GM19324 (cell line): ENCODE data around the gene DLX5.

ENCODE experiments used
- ATAC-seq: cut with Tn5 transposase; IDR thresholded peaks from one replicate; pipeline ENCODE4 v1.9.1; 2021; ENCODE audit warnings: mild to moderate bottlenecking, moderate library complexity; ENCODE audit not compliant: unreplicated experiment, low FRiP score

The DLX5 gene

DNA sequence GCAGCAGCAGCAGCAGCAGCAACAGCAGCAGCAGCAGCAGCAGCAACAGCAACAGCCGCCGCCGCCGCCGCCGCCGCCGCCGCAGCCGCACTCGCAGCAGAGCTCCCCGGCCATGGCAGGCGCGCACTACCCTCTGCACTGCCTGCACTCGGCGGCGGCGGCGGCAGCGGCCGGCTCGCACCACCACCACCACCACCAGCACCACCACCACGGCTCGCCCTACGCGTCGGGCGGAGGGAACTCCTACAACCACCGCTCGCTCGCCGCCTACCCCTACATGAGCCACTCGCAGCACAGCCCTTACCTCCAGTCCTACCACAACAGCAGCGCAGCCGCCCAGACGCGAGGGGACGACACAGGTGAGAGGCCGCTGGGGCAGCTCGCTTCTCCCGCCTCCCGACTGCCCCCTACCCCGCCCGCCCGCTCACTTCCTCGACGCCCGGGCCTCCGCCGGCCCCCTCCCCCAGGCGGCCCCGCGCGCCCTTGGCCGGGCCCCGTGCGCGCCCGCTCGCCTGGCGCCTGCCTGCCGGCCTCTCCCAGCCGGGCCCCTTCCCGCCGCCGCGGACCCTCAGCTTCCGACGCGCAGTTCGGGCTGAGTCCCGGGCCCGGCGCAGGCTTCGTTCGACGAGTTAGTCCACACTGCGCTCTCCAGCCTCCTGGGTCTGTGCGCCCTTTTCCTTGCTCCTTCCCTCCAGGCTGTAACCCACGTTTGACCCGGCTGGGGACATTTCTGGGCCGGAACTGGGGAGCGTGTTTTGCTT, 18.4 kb downstream of the DLX5 start:
- ATAC-seq, result no peak

GRCh38 chr7:97005183-97006054, 19.2 kb downstream of the DLX5 start, which contains the start of gene DLX6:
Gene DLX6 (plus strand): TSS chr7:97005553. CDS start chr7:97005978, 425 bp downstream.
- no peak for ATAC-seq

DNA sequence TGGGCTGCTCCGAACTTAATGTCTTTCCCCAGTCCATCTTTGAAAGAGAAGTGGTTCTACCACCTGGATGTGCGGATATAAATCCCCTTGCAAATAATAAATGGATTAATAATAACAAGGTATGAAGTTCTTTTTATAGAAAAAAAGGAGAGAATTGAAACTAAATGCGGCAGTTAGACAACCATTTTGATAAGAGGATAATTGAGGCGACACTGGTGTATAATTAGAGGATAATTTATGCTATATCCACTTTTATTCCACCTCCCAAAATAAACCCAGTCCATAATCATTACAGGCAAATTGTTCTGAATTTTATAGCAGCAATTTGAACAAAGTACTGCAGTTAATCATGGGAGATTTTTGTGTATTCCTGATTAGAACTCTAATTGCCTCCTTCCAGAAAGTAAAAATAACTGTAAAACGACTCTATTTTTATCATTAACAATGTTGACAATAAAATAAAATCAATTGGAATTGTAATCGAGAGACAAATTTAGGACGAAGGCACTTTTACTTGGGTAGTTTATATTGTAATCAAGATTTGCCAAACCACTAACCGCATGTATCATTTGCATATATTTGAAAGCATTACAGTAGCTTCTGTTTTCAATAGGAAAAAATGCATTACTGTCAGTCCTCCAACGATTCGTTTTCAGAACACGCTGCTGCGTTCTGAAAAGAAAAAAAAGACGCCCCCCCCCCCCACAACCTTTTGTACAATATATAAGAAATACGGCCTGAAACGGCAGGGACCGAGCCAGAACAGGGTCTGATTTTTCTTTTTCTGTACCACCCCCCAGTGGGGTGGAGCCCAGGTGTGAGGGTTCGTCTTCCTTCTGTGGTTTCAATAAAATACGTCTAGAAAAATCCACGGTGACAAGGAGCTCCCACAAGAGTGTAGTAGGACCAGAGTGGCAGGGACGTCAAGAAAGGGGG, 20.1 kb downstream of the DLX5 start:
- ATAC-seq, result no peak

- no peak for ATAC-seq
These were observed 21.1 kb downstream of the DLX5 start for GRCh38 chr7:97003262-97004246.

DNA sequence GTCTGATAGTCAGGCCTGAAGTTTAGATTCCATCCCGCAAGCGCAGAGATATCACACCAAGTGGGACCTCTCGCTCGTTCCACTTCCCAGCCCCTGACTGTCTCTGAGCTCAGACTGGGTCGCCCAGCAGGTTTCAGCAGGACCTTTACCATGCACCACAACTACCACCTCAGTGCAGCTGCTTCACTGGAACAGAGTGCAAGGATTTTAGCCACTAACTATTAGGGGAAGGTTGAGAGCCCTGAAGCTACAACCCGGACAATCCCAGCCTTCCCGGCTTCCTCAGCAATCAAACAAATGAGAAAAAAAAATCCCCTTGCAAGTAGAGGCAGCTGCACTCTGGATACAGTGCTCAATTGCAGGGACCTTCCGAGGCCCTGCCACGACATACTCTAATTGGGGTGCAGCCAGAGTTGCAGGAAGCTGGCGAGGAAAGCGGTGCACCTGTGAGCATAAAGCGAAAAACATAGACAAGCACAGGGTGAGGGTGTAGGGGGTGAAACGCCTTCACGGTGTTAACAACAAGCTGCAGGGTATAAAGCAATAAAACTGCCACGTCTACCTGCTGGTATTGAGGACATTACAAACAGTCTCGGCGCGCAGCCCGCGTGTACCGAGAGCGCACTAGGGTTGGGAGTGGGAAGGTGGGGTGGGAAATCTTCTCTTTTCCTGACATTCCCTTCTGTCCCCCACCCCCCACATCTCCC, 21.9 kb downstream of the DLX5 start:
- ATAC-seq, result no peak

DNA sequence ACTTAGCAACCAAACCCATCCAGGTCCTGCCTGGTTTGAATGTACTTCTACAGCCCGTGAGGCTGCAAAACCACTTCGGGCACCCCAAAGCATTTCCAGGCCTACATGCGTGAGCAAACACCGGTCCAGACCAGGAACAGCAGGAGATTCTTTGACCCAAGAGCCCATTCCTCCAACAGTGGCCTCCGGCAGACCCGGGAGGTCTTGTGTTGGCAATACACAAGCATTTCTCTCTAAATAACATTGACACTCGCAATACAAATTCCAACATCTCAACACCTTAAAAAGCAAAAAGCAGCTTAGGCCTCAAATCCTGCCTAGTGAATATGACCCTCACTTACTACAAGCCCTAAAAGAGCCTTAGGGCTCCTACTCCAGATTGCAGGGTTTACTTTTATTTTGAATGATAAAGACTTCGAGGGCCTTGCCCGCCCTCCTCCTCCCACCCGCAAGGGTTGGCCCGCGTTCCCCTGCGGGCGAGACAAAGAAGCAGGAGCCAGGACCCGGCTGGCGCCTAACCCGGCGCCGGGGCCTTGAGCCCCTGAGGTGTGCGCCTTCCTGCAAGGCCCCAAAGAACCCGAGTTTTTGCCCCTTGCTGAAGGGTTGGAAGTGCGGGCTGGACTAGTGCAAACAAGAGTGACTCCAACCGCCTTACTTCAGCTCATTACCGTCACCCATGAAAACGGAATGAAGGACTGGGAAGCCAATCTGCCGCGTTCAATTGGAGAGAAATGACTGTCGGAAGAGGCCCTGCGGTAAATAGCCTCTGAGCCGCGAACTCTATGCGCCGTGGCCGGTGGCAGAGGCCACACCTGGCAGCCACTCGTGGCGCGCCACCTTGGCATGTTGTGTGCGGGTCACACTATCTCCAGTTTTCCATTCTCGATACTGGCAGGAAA, 22.7 kb downstream of the DLX5 start:
- ATAC-seq, result no peak

- no peak for ATAC-seq
These were observed 23.4 kb downstream of the DLX5 start for GRCh38 chr7:97001221-97001620.

DNA sequence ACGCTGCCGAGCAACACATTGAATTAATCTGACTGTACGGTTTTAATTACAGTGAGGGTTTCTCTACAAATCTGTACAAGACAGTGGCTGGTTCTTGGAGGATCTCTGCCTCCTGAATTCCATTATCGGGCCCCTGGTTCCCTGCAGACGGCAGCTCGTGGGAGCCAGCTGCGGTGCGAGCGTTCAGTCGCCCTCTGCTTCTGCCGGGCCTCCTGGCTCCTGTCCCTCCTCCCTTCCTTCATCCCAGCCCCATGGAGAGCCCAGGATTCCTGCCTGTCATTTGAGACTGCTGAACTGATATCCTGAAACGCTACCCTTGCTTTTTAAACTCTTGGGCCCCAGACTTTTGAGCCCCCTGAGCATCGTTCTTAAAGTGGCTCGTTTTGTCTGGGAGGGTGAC, 25.9 kb downstream of the DLX5 start:
- ATAC-seq, result no peak

GRCh38 chr7:96998333-96998732, 26.3 kb downstream of the DLX5 start:
- ATAC-seq, result no peak

- ATAC-seq, result no peak
These were observed 27.1 kb downstream of the DLX5 start for GRCh38 chr7:96997512-96998032.

- no peak for ATAC-seq
These were observed 27.6 kb downstream of the DLX5 start for GRCh38 chr7:96996958-96997511.

DNA sequence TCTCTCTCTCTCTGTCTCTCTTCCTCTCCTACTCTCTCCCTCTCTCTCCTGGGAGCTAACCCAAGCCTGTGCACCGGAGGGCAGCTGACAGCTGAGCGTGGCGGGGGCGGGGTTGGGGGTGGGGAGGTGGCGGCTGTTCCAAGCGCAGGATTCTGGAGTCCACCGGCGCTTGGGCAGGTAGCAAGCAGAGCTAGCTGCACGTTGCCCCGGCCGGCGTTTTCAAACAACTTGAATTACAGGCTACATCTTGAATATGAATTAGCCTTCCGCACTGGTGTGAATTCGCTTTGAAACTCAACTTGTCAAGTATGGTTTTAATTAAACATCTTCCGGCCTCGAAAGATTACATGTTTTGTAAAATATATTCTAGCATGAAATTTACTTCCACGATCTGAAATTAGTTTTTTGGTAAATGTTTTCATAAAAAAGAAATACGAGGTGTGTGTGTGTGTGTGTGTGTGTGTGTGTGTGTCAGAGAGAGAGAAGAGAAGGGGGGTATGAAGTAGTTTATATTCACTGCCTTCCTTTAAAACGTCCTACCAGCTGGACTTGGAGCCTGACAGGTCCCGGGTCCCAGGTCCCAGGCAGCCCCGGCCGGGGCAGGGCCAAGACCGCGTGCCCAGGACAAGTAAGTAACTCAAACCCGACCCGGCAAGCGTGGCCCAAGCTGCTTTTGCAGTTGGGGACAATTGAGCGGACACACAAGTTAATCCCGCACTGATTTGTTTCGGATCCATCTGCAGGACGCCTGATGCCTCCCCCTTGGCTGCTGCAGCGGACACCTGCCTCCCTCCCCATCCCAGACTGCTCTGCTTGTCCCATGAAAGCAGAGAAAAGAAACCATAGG, 28.3 kb downstream of the DLX5 start:
- no peak for ATAC-seq

- no peak for ATAC-seq
These were observed 29.1 kb downstream of the DLX5 start for GRCh38 chr7:96995406-96996110.

GRCh38 chr7:96993980-96994379, 30.7 kb downstream of the DLX5 start:
- ATAC-seq, result no peak

- no peak for ATAC-seq
These were observed 31.4 kb downstream of the DLX5 start for GRCh38 chr7:96993094-96993865.
